ENCODE data around the gene CLEC3B. TPM values are rescaled to one million over a fixed set of nuclear protein-coding genes. Genes with fewer than 3 reads are reported as not detected.

CLEC3B gene
- total RNA-seq, 1 donor from 2014 or later = not detected

DNA sequence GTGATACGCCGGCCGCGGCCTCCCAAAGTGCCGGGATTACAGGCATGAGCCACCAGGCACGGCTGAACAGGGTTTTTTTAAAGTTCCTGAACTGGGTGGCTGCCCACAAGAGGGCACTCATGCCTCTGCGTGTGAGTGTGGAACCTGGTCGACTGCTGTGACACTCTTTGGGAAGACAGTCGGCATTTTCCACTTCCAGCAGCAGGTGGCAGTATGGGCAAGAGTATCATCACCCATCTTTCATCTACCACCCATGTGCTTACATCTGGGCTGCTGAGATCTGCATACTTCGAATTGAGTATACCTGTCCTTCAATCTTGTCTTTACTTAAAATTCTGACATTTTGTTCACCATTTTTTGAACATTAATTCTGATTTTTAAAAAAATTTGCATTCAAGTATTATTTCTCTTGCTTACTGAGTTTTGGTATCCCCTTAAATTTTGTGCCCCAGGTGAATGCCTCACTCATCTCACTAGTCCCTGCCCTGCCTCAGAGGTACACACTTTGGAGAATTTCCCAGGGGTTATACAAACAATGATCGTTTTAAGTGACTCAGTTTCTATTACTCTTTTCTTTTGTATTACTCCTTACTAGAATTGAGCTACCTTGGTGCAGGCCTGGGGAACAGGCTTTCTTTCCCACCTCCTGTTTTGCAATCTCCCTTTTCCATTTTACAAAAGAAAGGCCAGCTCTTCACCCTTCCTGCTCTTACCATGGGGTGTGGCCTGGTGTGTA lies 11.8 kb downstream of the CLEC3B start:
- H3K27me3 Mint-ChIP-seq (ENCODE audit: unreplicated experiment) = peaks cover 9% of the 10 kb centered on the region
- no peak overlapping the region for H3K27ac Mint-ChIP-seq (ENCODE audit: unreplicated experiment)
- peak; percentile 90 for DNase-seq
- no peak overlapping the region for H3K4me3 Mint-ChIP-seq (ENCODE audit: unreplicated experiment)
- H3K36me3 Mint-ChIP-seq (ENCODE audit: unreplicated experiment) = no peaks in the 10 kb centered on the region
- peak; percentile 83 for TF ChIP-seq CTCF (IDR thresholded peaks at IDR 0.05; ENCODE audit: partially characterized antibody, unreplicated experiment)
- H3K9me3 Mint-ChIP-seq (ENCODE audit: unreplicated experiment) = peaks cover 5% of the 10 kb centered on the region
- peaks cover 2% of the 10 kb centered on the region for H3K4me1 Mint-ChIP-seq (ENCODE audit: low read depth, unreplicated experiment)

DNA sequence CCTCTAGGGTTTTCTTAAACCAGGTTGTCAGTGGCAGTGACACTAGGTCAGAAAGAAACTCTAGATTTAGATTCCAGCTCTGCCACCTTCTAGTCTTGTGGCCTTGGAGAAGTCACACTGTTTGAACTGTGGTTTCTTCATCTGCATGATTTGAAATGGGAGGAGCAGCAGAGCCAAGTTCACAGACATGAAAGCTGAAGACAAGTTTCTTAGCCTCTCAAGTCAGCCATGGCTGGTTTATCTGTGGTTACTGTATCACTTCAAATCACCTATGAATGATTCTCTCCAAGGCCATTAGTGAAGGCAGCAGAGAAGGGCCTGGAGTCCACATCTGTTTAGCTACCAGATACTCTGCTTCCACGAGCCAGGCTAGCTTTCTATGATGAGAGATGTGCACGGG lies 15.6 kb downstream of the CLEC3B start:
- DNase-seq = no peak
- H3K4me1 Mint-ChIP-seq (ENCODE audit: low read depth, unreplicated experiment) = peaks cover 2% of the 10 kb centered on the region
- H3K4me3 Mint-ChIP-seq (ENCODE audit: unreplicated experiment) = no peak overlapping the region
- TF ChIP-seq CTCF (IDR thresholded peaks at IDR 0.05; ENCODE audit: partially characterized antibody, unreplicated experiment) = no peak
- H3K9me3 Mint-ChIP-seq (ENCODE audit: unreplicated experiment) = no peaks in the 10 kb centered on the region
- H3K27me3 Mint-ChIP-seq (ENCODE audit: unreplicated experiment) = no peaks in the 10 kb centered on the region
- H3K27ac Mint-ChIP-seq (ENCODE audit: unreplicated experiment) = no peak overlapping the region
- H3K36me3 Mint-ChIP-seq (ENCODE audit: unreplicated experiment) = no peaks in the 10 kb centered on the region

- peaks cover 2% of the 10 kb centered on the region for H3K4me1 Mint-ChIP-seq (ENCODE audit: low read depth, unreplicated experiment)
- no peak for DNase-seq
Measured at GRCh38 chr3:45042162-45042561, 16.1 kb downstream of the CLEC3B start.

DNA sequence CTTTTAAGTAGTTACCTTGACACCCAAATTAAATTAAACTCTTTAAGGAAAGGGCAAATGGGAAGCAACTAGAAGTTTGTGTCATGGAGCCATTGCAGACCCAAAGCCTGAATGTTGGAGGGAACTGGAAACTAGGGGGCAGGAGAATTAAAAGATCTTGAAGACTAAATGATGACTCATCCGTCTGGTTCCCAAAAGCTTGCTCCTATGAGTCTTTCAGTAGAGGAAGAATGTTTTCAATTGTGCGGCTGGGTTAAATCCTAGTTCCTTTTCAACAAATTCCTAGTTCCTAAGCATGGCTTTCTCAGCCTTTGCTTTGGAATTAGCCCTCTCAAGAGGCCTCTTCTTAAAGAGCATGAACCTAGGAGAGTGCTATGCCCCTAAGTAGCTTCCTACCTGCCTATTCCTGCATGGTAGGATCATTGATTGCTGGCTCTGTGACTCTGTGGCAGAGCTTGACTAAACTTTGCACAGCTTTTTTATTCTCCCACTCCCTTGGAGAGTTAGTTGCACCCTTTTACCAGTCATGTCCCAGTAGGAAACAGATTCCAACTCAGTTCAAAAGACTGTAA lies 17.7 kb downstream of the CLEC3B start:
- H3K4me1 Mint-ChIP-seq (ENCODE audit: low read depth, unreplicated experiment) = peaks cover 2% of the 10 kb centered on the region
- H3K9me3 Mint-ChIP-seq (ENCODE audit: unreplicated experiment) = no peaks in the 10 kb centered on the region
- H3K4me3 Mint-ChIP-seq (ENCODE audit: unreplicated experiment) = no peak overlapping the region
- no peak for DNase-seq
- H3K27ac Mint-ChIP-seq (ENCODE audit: unreplicated experiment) = no peak overlapping the region
- no peaks in the 10 kb centered on the region for H3K36me3 Mint-ChIP-seq (ENCODE audit: unreplicated experiment)
- no peaks in the 10 kb centered on the region for H3K27me3 Mint-ChIP-seq (ENCODE audit: unreplicated experiment)
- no peak for TF ChIP-seq CTCF (IDR thresholded peaks at IDR 0.05; ENCODE audit: partially characterized antibody, unreplicated experiment)

More at GRCh38 chr3:45042162-45042561, 16.1 kb downstream of the CLEC3B start:
- Mint-ChIP-seq H3K4me3 (ENCODE audit: unreplicated experiment) (no peak overlapping the region), H3K27ac (ENCODE audit: unreplicated experiment) (no peak overlapping the region), H3K36me3 (ENCODE audit: unreplicated experiment) (no peaks in the 10 kb centered on the region), H3K9me3 (ENCODE audit: unreplicated experiment) (no peaks in the 10 kb centered on the region), H3K27me3 (ENCODE audit: unreplicated experiment) (no peaks in the 10 kb centered on the region)
- TF ChIP-seq CTCF (IDR thresholded peaks at IDR 0.05; ENCODE audit: partially characterized antibody, unreplicated experiment) = no peak

DNA sequence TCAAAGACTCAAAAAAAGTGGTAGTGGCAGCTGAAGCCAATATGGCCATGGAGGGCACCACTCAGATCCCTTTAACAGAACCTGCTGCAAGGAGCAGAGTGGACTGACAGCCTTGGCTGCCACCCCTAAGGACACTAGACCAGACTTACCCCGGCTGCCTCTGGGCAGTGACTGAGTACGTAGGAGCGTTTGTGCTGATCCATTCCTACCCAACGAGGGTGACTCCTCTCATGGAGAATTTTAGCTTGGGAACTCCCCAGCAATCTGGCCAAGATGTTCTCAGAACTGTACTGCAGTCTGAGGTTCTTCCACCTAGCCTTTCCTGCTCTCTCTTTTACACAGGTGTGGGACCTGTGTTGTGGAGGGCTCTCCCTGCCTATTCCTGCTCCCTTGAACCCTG lies 22.1 kb downstream of the CLEC3B start:
- no peaks in the 10 kb centered on the region for H3K27me3 Mint-ChIP-seq (ENCODE audit: unreplicated experiment)
- H3K4me1 Mint-ChIP-seq (ENCODE audit: low read depth, unreplicated experiment) = peaks cover 3% of the 10 kb centered on the region
- no peak overlapping the region for H3K27ac Mint-ChIP-seq (ENCODE audit: unreplicated experiment)
- H3K4me3 Mint-ChIP-seq (ENCODE audit: unreplicated experiment) = no peak overlapping the region
- no peak for TF ChIP-seq CTCF (IDR thresholded peaks at IDR 0.05; ENCODE audit: partially characterized antibody, unreplicated experiment)
- DNase-seq = no peak
- H3K9me3 Mint-ChIP-seq (ENCODE audit: unreplicated experiment) = no peaks in the 10 kb centered on the region
- H3K36me3 Mint-ChIP-seq (ENCODE audit: unreplicated experiment) = peaks cover 4% of the 10 kb centered on the region

All from glutamatergic neuron (in vitro differentiated cells).